GM21423 (cell line): ENCODE measurements around the gene CPNE2.

Experiments
- ATAC-seq: cut with Tn5 transposase; IDR thresholded peaks from one replicate; pipeline ENCODE4 v1.9.1; 2021; ENCODE audit warnings: mild to moderate bottlenecking, moderate library complexity; ENCODE audit not compliant: unreplicated experiment

The CPNE2 gene

GRCh38 chr16:57143149-57143921 is 51.0 kb downstream of the CPNE2 start:
- ATAC-seq: no peak

- ATAC-seq: no peak
These were observed 51.6 kb downstream of the CPNE2 start for GRCh38 chr16:57144027-57144426.

GRCh38 chr16:57145046-57146021 is 53.0 kb downstream of the CPNE2 start:
- ATAC-seq: no peak

GRCh38 chr16:57146040-57146647 is 53.8 kb downstream of the CPNE2 start:
- ATAC-seq: no peak

GRCh38 chr16:57146735-57147134 is 54.4 kb downstream of the CPNE2 start:
- ATAC-seq: no peak

GRCh38 chr16:57147381-57148221 is 55.2 kb downstream of the CPNE2 start:
- no peak for ATAC-seq

GRCh38 chr16:57148481-57148880 is 56.1 kb downstream of the CPNE2 start:
- no peak for ATAC-seq

GRCh38 chr16:57149391-57149790 is 57.0 kb downstream of the CPNE2 start:
- no peak for ATAC-seq

GRCh38 chr16:57150682-57151330 is 58.4 kb downstream of the CPNE2 start:
- no peak for ATAC-seq

- ATAC-seq: no peak
These were observed 59.0 kb downstream of the CPNE2 start for GRCh38 chr16:57151369-57151768.

GRCh38 chr16:57152096-57153093 is 60.0 kb downstream of the CPNE2 start:
- ATAC-seq: no peak

- ATAC-seq: no peak
These were observed 61.5 kb downstream of the CPNE2 start for GRCh38 chr16:57153841-57154240.

GRCh38 chr16:57155702-57156350 is 63.4 kb downstream of the CPNE2 start:
- ATAC-seq: no peak

- ATAC-seq: no peak
These were observed 63.9 kb downstream of the CPNE2 start for GRCh38 chr16:57156351-57156703.

GRCh38 chr16:57157533-57157932 is 65.2 kb downstream of the CPNE2 start:
- ATAC-seq: no peak

- ATAC-seq: no peak
These were observed 67.1 kb downstream of the CPNE2 start for GRCh38 chr16:57159447-57159846.

- no peak for ATAC-seq
These were observed 71.5 kb downstream of the CPNE2 start for GRCh38 chr16:57163842-57164241.

- ATAC-seq: no peak
These were observed 73.1 kb downstream of the CPNE2 start for GRCh38 chr16:57165483-57165882.
